ENCODE measurements around the gene PKP1. TPM values are rescaled to one million over a fixed set of nuclear protein-coding genes. Genes with fewer than 3 reads are reported as not detected.
A peak's percentile ranks its signal among the peaks of the same experiment; 100 is the strongest.

PKP1 gene
- total RNA-seq, 1 donor from 2014 or later: 8.2 TPM

- DNase-seq (ENCODE audit: low spot score): no peak
- no peak for ATAC-seq
- intact Hi-C loops (cut with DNase I): no loop called here
Observed at GRCh38 chr1:201356236-201356635, 72.9 kb downstream of the PKP1 start.

- DNase-seq (ENCODE audit: low spot score): no peak
- intact Hi-C loops (cut with DNase I): no loop called here
- no peak for ATAC-seq
Observed at GRCh38 chr1:201356701-201357100, 73.4 kb downstream of the PKP1 start.

GRCh38 chr1:201357211-201357610 lies 73.9 kb downstream of the PKP1 start:
- no peak for ATAC-seq
- intact Hi-C loops (cut with DNase I): no loop called here
- no peak for DNase-seq (ENCODE audit: low spot score)

GRCh38 chr1:201357636-201358348 lies 74.5 kb downstream of the PKP1 start:
- ATAC-seq: no peak
- intact Hi-C loops (cut with DNase I): no loop called here
- no peak for DNase-seq (ENCODE audit: low spot score)

- no peak for ATAC-seq
- DNase-seq (ENCODE audit: low spot score): no peak
- intact Hi-C loops (cut with DNase I): no loop called here
Observed at GRCh38 chr1:201358596-201358995, 75.3 kb downstream of the PKP1 start.

- ATAC-seq: no peak
- intact Hi-C loops (cut with DNase I): no loop called here
- no peak for DNase-seq (ENCODE audit: low spot score)
Observed at GRCh38 chr1:201359031-201359872, 75.9 kb downstream of the PKP1 start.

- intact Hi-C loops (cut with DNase I): loop anchor here (10.0 kb wide), 1 partner anchor 105 kb away; no protein-coding TSS in a partner anchor
- no peak for DNase-seq (ENCODE audit: low spot score)
- no peak for ATAC-seq
Observed at GRCh38 chr1:201359873-201360210, 76.5 kb downstream of the PKP1 start.

- intact Hi-C loops (cut with DNase I): loop anchor here (10.0 kb wide), 1 partner anchor 106 kb away; no protein-coding TSS in a partner anchor
- ATAC-seq (no peak), DNase-seq (ENCODE audit: low spot score) (no peak)
Observed at GRCh38 chr1:201360486-201360885, 77.2 kb downstream of the PKP1 start.

- no peak for DNase-seq (ENCODE audit: low spot score)
- ATAC-seq: peak; percentile 15
- intact Hi-C loops (cut with DNase I): loop anchor here (10.0 kb wide), 1 partner anchor 106 kb away; no protein-coding TSS in a partner anchor
Observed at GRCh38 chr1:201360901-201361651, 77.8 kb downstream of the PKP1 start.

GRCh38 chr1:201361652-201362504 lies 78.6 kb downstream of the PKP1 start:
- ATAC-seq (peak; percentile 62), DNase-seq (ENCODE audit: low spot score) (no peak)
- intact Hi-C loops (cut with DNase I): loop anchor here (10.0 kb wide), 1 partner anchor 107 kb away; no protein-coding TSS in a partner anchor

GRCh38 chr1:201362906-201363305 lies 79.6 kb downstream of the PKP1 start:
- ATAC-seq: no peak
- intact Hi-C loops (cut with DNase I): loop anchor here (10.0 kb wide), 1 partner anchor 108 kb away; no protein-coding TSS in a partner anchor
- no peak for DNase-seq (ENCODE audit: low spot score)

GRCh38 chr1:201363467-201363866 lies 80.2 kb downstream of the PKP1 start:
- ATAC-seq (no peak), DNase-seq (ENCODE audit: low spot score) (no peak)

GRCh38 chr1:201364808-201365105 lies 81.5 kb downstream of the PKP1 start:
- intact Hi-C loops (cut with DNase I): loop anchor here (10.0 kb wide), 1 partner anchor 110 kb away; no protein-coding TSS in a partner anchor

More at GRCh38 chr1:201363467-201363866, 80.2 kb downstream of the PKP1 start:
- intact Hi-C loops (cut with DNase I): loop anchor here (10.0 kb wide), 1 partner anchor 109 kb away; no protein-coding TSS in a partner anchor

GRCh38 chr1:201365251-201365650 lies 81.9 kb downstream of the PKP1 start:
- intact Hi-C loops (cut with DNase I): loop anchor here (10.0 kb wide), 1 partner anchor 110 kb away; no protein-coding TSS in a partner anchor
- DNase-seq (ENCODE audit: low spot score): no peak
- ATAC-seq: no peak

More at GRCh38 chr1:201364808-201365105, 81.5 kb downstream of the PKP1 start:
- DNase-seq (ENCODE audit: low spot score) (no peak), ATAC-seq (no peak)

- no peak for ATAC-seq
- intact Hi-C loops (cut with DNase I): loop anchor here (10.0 kb wide), 1 partner anchor 112 kb away; no protein-coding TSS in a partner anchor
- no peak for DNase-seq (ENCODE audit: low spot score)
Observed at GRCh38 chr1:201366696-201367095, 83.4 kb downstream of the PKP1 start.

GRCh38 chr1:201369209-201369608 lies 85.9 kb downstream of the PKP1 start:
- no peak for ATAC-seq
- no peak for DNase-seq (ENCODE audit: low spot score)
- intact Hi-C loops (cut with DNase I): loop anchor here (10.0 kb wide), 1 partner anchor 114 kb away; no protein-coding TSS in a partner anchor

- ATAC-seq (no peak), DNase-seq (ENCODE audit: low spot score) (no peak)
- intact Hi-C loops (cut with DNase I): no loop called here
Observed at GRCh38 chr1:201370500-201370899, 87.2 kb downstream of the PKP1 start.

- no peak for ATAC-seq
- intact Hi-C loops (cut with DNase I): no loop called here
Observed at GRCh38 chr1:201371276-201371675, 88.0 kb downstream of the PKP1 start.

More at GRCh38 chr1:201371276-201371675, 88.0 kb downstream of the PKP1 start:
- no peak for DNase-seq (ENCODE audit: low spot score)
